PC-3 (cell line): ENCODE results near the gene NCMAP. TPM values are rescaled to one million over a fixed set of nuclear protein-coding genes. Genes with fewer than 3 reads are reported as not detected.
"Not testable (repeated sequence)": the region's sequence is repeated elsewhere in the genome, so short reads cannot be mapped to it uniquely, and the experiment has no call there.

Experiments used
- ATAC-seq: fragments of 200-7000 bp; cut with Tn5 transposase; 2 replicates; pipeline ENCODE4 v1.9.1; 2020; ENCODE audit warnings: mild to moderate bottlenecking, moderate library complexity
- BruUV-seq: library from RNA; stranded (reverse); fragments of 400-500 nt; replicated peaks from 2 replicates; lab custom pipeline; 2021; lab: Mats Ljungman, UMichigan
- CTCF ChIA-PET: fragments of 300-600 bp; sonication (Branson Sonifier 250); formaldehyde crosslinking; loops from one replicate; lab custom pipeline; 2022; ENCODE audit warnings: antibody characterized with exemption; lab: Charles Lee
- POLR2A ChIA-PET: fragments of 300-600 bp; sonication (Branson Sonifier 250); formaldehyde crosslinking; loops from one replicate; lab custom pipeline; 2022; ENCODE audit warnings: antibody characterized with exemption; ENCODE audit not compliant: unreplicated experiment; lab: Charles Lee
- DNase-seq: peaks from one replicate; pipeline ENCODE4 v3.0.0-alpha.2; 2015
- H2AFZ ChIP-seq: fragments of 300-600 bp; sonication (generic); 2 replicates; pipeline ENCODE4 v1.6.0; 2016; ENCODE audit warnings: antibody characterized with exemption, low read length
- H3F3A ChIP-seq: fragments of 300-600 bp; sonication (generic); one replicate; pipeline ENCODE4 v1.6.0; 2017; ENCODE audit warnings: antibody characterized with exemption, low read length, control low read depth, mild to moderate bottlenecking; ENCODE audit not compliant: unreplicated experiment
- H3K27ac ChIP-seq: fragments of 300-600 bp; sonication (generic); 2 replicates; pipeline ENCODE4 v1.5.1; 2016; ENCODE audit warnings: mild to moderate bottlenecking, low read length
- H3K27me3 ChIP-seq: fragments of 300-600 bp; sonication (generic); 2 replicates; pipeline ENCODE4 v1.6.1; 2016; ENCODE audit warnings: low read length, mixed read lengths
- H3K36me3 ChIP-seq: fragments of 300-600 bp; sonication (generic); 2 replicates; pipeline ENCODE4 v1.6.1; 2016; ENCODE audit warnings: low read depth, mixed run types, low read length, mixed read lengths
- H3K4me1 ChIP-seq: fragments of 300-600 bp; sonication (generic); 2 replicates; pipeline ENCODE4 v1.5.1; 2016; ENCODE audit warnings: low read length; ENCODE audit not compliant: insufficient read depth
- H3K4me2 ChIP-seq: fragments of 300-600 bp; sonication (generic); 2 replicates; pipeline ENCODE4 v1.6.0; 2016; ENCODE audit warnings: low read length
- H3K4me3 ChIP-seq: fragments of 300-600 bp; sonication (generic); 2 replicates; pipeline ENCODE4 v1.5.1; 2016; ENCODE audit warnings: mild to moderate bottlenecking, low read length, mixed read lengths
- H3K79me2 ChIP-seq: fragments of 300-600 bp; sonication (generic); 2 replicates; pipeline ENCODE4 v1.6.1; 2017; ENCODE audit warnings: low read length, mixed read lengths
- H3K9ac ChIP-seq: fragments of 300-600 bp; sonication (generic); 2 replicates; pipeline ENCODE4 v1.6.0; 2016; ENCODE audit warnings: mild to moderate bottlenecking, low read length
- H3K9me2 ChIP-seq: fragments of 300-600 bp; sonication (generic); replicated peaks from 2 replicates; pipeline ENCODE4 v1.6.1; 2016; ENCODE audit warnings: mixed run types, low read length, mixed read lengths
- H3K9me3 ChIP-seq: fragments of 300-600 bp; sonication (generic); 2 replicates; pipeline ENCODE4 v1.6.1; 2016; ENCODE audit warnings: low read length, mixed read lengths
- H4K20me1 ChIP-seq: fragments of 300-600 bp; sonication (generic); 2 replicates; pipeline ENCODE4 v1.6.1; 2016; ENCODE audit warnings: low read length, mixed read lengths
- CTCF ChIP-seq: fragments of 300-600 bp; sonication (generic); conservative IDR thresholded peaks from 2 replicates; pipeline ENCODE4 v1.5.1; 2017; ENCODE audit warnings: antibody characterized with exemption, low read depth, mild to moderate bottlenecking, low read length
- EZH2 ChIP-seq: fragments of 300-600 bp; sonication (generic); IDR thresholded peaks from one replicate; pipeline ENCODE4 v1.6.1; 2017; ENCODE audit warnings: antibody characterized with exemption, mild to moderate bottlenecking, low read length; ENCODE audit not compliant: unreplicated experiment
- EZH2phosphoT487 ChIP-seq: fragments of 300-600 bp; sonication (generic); IDR thresholded peaks from 2 replicates; pipeline ENCODE4 v1.6.1; 2018; ENCODE audit warnings: mild to moderate bottlenecking, antibody characterized with exemption, low read length, borderline replicate concordance
- intact Hi-C: fragments of 100-400 bp; cut with micrococcal nuclease; formaldehyde crosslinking; loops from 2 replicates; pipeline ENCODE4 v1.9.0; 2023
- total RNA-seq: library from RNA; depleted of rRNA; stranded (reverse); fragments of >200 nt; gene quantifications from 2 replicates; pipeline ENCODE4 v1.2.3, GENCODE V29; 2014

NCMAP gene
- total RNA-seq, 1 experiment from 2014 or later: 1.8 TPM

- Histone ChIP-seq H3K27ac (no peak overlapping the region), H3F3A (no peaks in the 10 kb centered on the region), H3K4me2 (no peak overlapping the region), H2AFZ (no peak overlapping the region), H3K9ac (no peak overlapping the region), H3K4me3 (no peak overlapping the region), H3K4me1 (peaks cover 23% of the 10 kb centered on the region), H3K9me3 (no peaks in the 10 kb centered on the region), H4K20me1 (no peaks in the 10 kb centered on the region), H3K9me2 (no peaks in the 10 kb centered on the region), H3K79me2 (no peaks in the 10 kb centered on the region), H3K36me3 (no peaks in the 10 kb centered on the region), H3K27me3 (no peaks in the 10 kb centered on the region)
- BruUV-seq: no TSS peak
- ChIA-PET CTCF (no interaction called here), POLR2A (no interaction called here)
- intact Hi-C loops: no loop called here
- TF ChIP-seq CTCF (no peak), EZH2 (no peak), EZH2phosphoT487 (no peak)
- ATAC-seq (no peak), DNase-seq (no peak)
These were observed 7.8 kb upstream of the NCMAP start for GRCh38 chr1:24548070-24548469.

GRCh38 chr1:24549210-24549609 lies 6.7 kb upstream of the NCMAP start:
- H4K20me1 ChIP-seq, intact Hi-C loops, H3K36me3 ChIP-seq, H3K27ac ChIP-seq, H3K9me3 ChIP-seq, H3K4me2 ChIP-seq, H2AFZ ChIP-seq, H3K4me3 ChIP-seq, BruUV-seq, CTCF ChIA-PET, ATAC-seq, H3K27me3 ChIP-seq, H3K9ac ChIP-seq, H3K9me2 ChIP-seq, H3F3A ChIP-seq, H3K79me2 ChIP-seq, DNase-seq: not testable (repeated sequence)
- POLR2A ChIA-PET: interaction anchor here (0.6 kb wide), 1 partner anchor 9 kb away, joined by 7 read pairs; no protein-coding TSS in a partner anchor
- H3K4me1 ChIP-seq: peaks cover 17% of the 10 kb centered on the region

GRCh38 chr1:24551290-24551959 lies 4.5 kb upstream of the NCMAP start:
- Histone ChIP-seq H3K9me2 (no peaks in the 10 kb centered on the region), H3K27ac (no peak overlapping the region), H3K79me2 (no peaks in the 10 kb centered on the region), H3K4me2 (no peak overlapping the region), H2AFZ (no peak overlapping the region), H3K36me3 (no peaks in the 10 kb centered on the region), H3K9me3 (no peaks in the 10 kb centered on the region), H3K9ac (no peak overlapping the region), H3K27me3 (no peaks in the 10 kb centered on the region), H4K20me1 (no peaks in the 10 kb centered on the region), H3K4me1 (peaks cover 5% of the 10 kb centered on the region; the same call in 1 of the 2 replicates), H3F3A (no peaks in the 10 kb centered on the region), H3K4me3 (no peak overlapping the region)
- TF ChIP-seq EZH2 (no peak), EZH2phosphoT487 (no peak), CTCF (no peak)
- DNase-seq (no peak), ATAC-seq (no peak)
- intact Hi-C loops: no loop called here
- ChIA-PET POLR2A (no interaction called here), CTCF (no interaction called here)
- BruUV-seq: no TSS peak
